HG03521 (cell line): Measurements from ENCODE around the gene MEGF11.

Experiments
- ATAC-seq: cut with Tn5 transposase; IDR thresholded peaks from one replicate; pipeline ENCODE4 v1.9.1; 2021; ENCODE audit warnings: mild to moderate bottlenecking, moderate library complexity; ENCODE audit not compliant: unreplicated experiment

Gene MEGF11

GRCh38 chr15:66041276-66041675, 212.3 kb downstream of the MEGF11 start:
- ATAC-seq = no peak

- no peak for ATAC-seq
Measured at GRCh38 chr15:66040211-66040892, 213.2 kb downstream of the MEGF11 start.

- ATAC-seq = no peak
Measured at GRCh38 chr15:66039117-66039871, 214.3 kb downstream of the MEGF11 start.

GRCh38 chr15:66038387-66039116, 215.0 kb downstream of the MEGF11 start:
- ATAC-seq = no peak

- no peak for ATAC-seq
Measured at GRCh38 chr15:66036859-66037258, 216.7 kb downstream of the MEGF11 start.

- no peak for ATAC-seq
Measured at GRCh38 chr15:66035901-66036300, 217.6 kb downstream of the MEGF11 start.

GRCh38 chr15:66033143-66033542, 220.4 kb downstream of the MEGF11 start:
- no peak for ATAC-seq

GRCh38 chr15:66032006-66032405, 221.5 kb downstream of the MEGF11 start:
- ATAC-seq = no peak

- ATAC-seq = no peak
Measured at GRCh38 chr15:66030650-66031049, 222.9 kb downstream of the MEGF11 start.

- no peak for ATAC-seq
Measured at GRCh38 chr15:66029650-66030049, 223.9 kb downstream of the MEGF11 start.

- no peak for ATAC-seq
Measured at GRCh38 chr15:66027268-66027805, 226.2 kb downstream of the MEGF11 start.

- no peak for ATAC-seq
Measured at GRCh38 chr15:66025972-66026371, 227.6 kb downstream of the MEGF11 start.

- ATAC-seq = no peak
Measured at GRCh38 chr15:66025015-66025452, 228.5 kb downstream of the MEGF11 start.

GRCh38 chr15:66024116-66024515, 229.4 kb downstream of the MEGF11 start:
- ATAC-seq = no peak

GRCh38 chr15:66023311-66023972, 230.1 kb downstream of the MEGF11 start:
- ATAC-seq = no peak

- no peak for ATAC-seq
Measured at GRCh38 chr15:66022163-66022525, 231.4 kb downstream of the MEGF11 start.

- no peak for ATAC-seq
Measured at GRCh38 chr15:66021496-66022162, 231.9 kb downstream of the MEGF11 start.

- no peak for ATAC-seq
Measured at GRCh38 chr15:66019826-66020398, 233.6 kb downstream of the MEGF11 start.

- no peak for ATAC-seq
Measured at GRCh38 chr15:66019368-66019767, 234.2 kb downstream of the MEGF11 start.

GRCh38 chr15:66018488-66018797, 235.1 kb downstream of the MEGF11 start:
- ATAC-seq = no peak
